ENCODE measurements around the gene DPP8. TPM values are rescaled to one million over a fixed set of nuclear protein-coding genes. Genes with fewer than 3 reads are reported as not detected.
A peak's percentile ranks its signal among the peaks of the same experiment; 100 is the strongest.

The DPP8 gene
- total RNA-seq, 2 experiments from 2014 or later: 27.7 to 32.6 TPM

- ATAC-seq: no peak
- Mint-ChIP-seq H3K9me3 (no peaks in the 10 kb centered on the region), H3K4me3 (no peak overlapping the region), H3K36me3 (ENCODE audit: low read depth) (no peaks in the 10 kb centered on the region), H3K27ac (no peak overlapping the region), H3K4me1 (ENCODE audit: low read depth) (no peaks in the 10 kb centered on the region), H3K27me3 (peaks cover 24% of the 10 kb centered on the region)
- DNase-seq: no peak
- TF ChIP-seq CTCF (IDR thresholded peaks at IDR 0.05): no peak
- intact Hi-C loops (cut with micrococcal nuclease): no loop called here
- ChIA-PET CTCF (no interaction called here), POLR2A (no interaction called here)
Observed at GRCh38 chr15:65402961-65403360, 114.5 kb downstream of the DPP8 start.

DNA sequence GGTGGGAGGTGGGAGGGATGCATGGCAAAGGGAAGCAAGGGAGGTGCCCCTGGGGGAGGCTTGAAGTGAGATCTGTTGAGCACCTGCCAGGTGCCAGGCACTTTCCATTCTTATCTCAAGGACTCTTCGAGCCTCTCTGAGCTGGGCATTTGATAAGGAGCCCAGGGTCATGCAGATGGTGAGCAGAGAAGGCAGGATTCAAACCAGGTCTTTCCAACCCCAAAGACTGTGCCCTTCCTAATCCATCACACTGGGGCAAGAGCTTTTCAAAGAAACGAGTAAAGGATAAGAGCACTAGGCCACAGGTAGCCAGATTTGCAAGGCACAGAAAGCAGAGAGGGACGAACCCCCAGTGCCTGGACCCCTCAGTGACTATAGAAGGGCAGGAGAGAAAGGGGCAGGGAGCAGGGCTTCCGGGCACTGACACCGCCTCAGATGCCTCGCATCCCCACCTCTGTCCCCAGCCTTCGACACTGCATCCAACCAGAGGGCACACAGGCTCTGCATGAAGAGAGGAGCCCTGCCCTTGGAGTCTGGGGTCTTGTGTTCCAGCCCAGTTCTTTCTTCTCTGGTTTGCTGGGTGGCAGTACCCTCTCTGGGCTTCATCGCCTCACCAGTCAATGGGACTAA lies 115.8 kb downstream of the DPP8 start:
- TF ChIP-seq CTCF (IDR thresholded peaks at IDR 0.05): no peak
- intact Hi-C loops (cut with micrococcal nuclease): no loop called here
- H3K4me1 Mint-ChIP-seq (ENCODE audit: low read depth): no peaks in the 10 kb centered on the region
- H3K27me3 Mint-ChIP-seq: peaks cover 34% of the 10 kb centered on the region
- H3K27ac Mint-ChIP-seq: no peak overlapping the region
- no peaks in the 10 kb centered on the region for H3K36me3 Mint-ChIP-seq (ENCODE audit: low read depth)
- H3K4me3 Mint-ChIP-seq: no peak overlapping the region
- DNase-seq (no peak), ATAC-seq (no peak)
- ChIA-PET CTCF (interaction anchor here (0.8 to 2.4 kb wide), 10 partner anchors 11 to 148 kb away, joined by 3 to 9 read pairs (median 4); partner anchors contain the start of gene IGDCC3), POLR2A (interaction anchor here (2.4 kb wide), 1 partner anchor 97 kb away, joined by 9 read pairs; the partner anchor contains the start of gene RNU5B-1)
- no peaks in the 10 kb centered on the region for H3K9me3 Mint-ChIP-seq

DNA sequence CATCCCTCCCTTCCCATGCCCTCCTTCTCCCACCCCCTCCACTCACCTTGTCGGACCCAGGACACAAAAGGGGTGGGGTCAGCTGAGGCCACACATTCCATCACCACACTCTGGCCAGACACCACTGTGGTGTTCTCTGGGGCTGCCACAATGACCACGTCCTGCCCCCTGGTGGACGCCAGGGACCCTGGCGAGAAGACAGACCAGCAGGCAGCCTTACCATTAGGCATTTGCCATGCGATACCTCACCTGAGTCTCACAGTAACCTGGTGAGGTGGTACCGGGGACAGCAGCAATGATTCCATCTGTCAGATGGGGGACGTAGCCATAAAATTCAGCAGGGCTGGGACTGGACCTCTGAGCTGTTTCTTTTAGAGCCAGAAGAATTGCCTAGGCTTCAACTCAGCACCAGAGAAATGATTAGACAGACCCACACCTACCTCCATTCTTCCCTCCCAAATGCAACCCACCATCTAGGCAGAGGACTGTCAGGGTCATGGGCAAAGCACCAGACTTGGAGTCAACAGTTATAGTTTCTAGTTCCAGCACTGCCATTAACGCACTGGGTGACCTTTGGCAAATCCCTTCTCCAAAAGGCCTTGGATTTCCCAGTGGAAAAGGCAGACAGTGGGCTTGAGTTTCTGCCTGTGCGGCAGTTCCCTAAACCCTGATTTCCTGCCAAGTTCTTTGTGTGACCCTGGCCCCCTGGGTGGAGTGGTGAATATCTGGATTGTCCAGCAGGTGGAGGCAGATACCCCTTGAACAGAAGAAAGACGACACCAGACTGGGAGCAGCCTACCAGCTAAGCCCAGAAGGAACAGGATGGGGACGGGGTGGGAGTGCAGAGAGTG lies 116.5 kb downstream of the DPP8 start:
- H3K4me3 Mint-ChIP-seq: no peak overlapping the region
- ATAC-seq (peak; percentile 82), DNase-seq (peak; percentile 68)
- POLR2A ChIA-PET: interaction anchor here (2.0 to 2.4 kb wide), 2 partner anchors 20 to 96 kb away, joined by 4 to 9 read pairs; partner anchors contain the start of gene RNU5B-1
- peaks cover 39% of the 10 kb centered on the region for H3K27me3 Mint-ChIP-seq
- peak; percentile 54 for TF ChIP-seq CTCF (IDR thresholded peaks at IDR 0.05)
- H3K4me1 Mint-ChIP-seq (ENCODE audit: low read depth): peaks cover 5% of the 10 kb centered on the region
- intact Hi-C loops (cut with micrococcal nuclease): no loop called here
- H3K36me3 Mint-ChIP-seq (ENCODE audit: low read depth): no peaks in the 10 kb centered on the region
- CTCF ChIA-PET: interaction anchor here (0.7 to 2.5 kb wide), 17 partner anchors 10 to 189 kb away, joined by 3 to 20 read pairs (median 4); partner anchors contain the start of gene IGDCC3
- no peak overlapping the region for H3K27ac Mint-ChIP-seq
- H3K9me3 Mint-ChIP-seq: no peaks in the 10 kb centered on the region

- ChIA-PET POLR2A (interaction anchor here (2.0 to 2.4 kb wide), 2 partner anchors 21 to 95 kb away, joined by 4 to 9 read pairs; partner anchors contain the start of gene RNU5B-1), CTCF (interaction anchor here (0.8 to 2.5 kb wide), 13 partner anchors 9 to 220 kb away, joined by 3 to 20 read pairs (median 5); partner anchors contain the start of gene IGDCC3)
- intact Hi-C loops (cut with micrococcal nuclease): no loop called here
- DNase-seq: no peak
- Mint-ChIP-seq H3K27me3 (peaks cover 45% of the 10 kb centered on the region), H3K36me3 (ENCODE audit: low read depth) (no peaks in the 10 kb centered on the region), H3K4me3 (no peak overlapping the region), H3K9me3 (no peaks in the 10 kb centered on the region), H3K27ac (no peak overlapping the region), H3K4me1 (ENCODE audit: low read depth) (peaks cover 5% of the 10 kb centered on the region)
- no peak for TF ChIP-seq CTCF (IDR thresholded peaks at IDR 0.05)
- ATAC-seq: no peak
Observed at GRCh38 chr15:65399997-65400396, 117.5 kb downstream of the DPP8 start.
